ENCODE results near the gene EPHA10.
"Not testable (repeated sequence)": the region's sequence is repeated elsewhere in the genome, so short reads cannot be mapped to it uniquely, and the experiment has no call there.

The EPHA10 gene

GRCh38 chr1:37746806-37747205 is 18.1 kb downstream of the EPHA10 start:
- DNase-seq (ENCODE audit: low read depth) = no peak
- no peak overlapping the region for H3K4me3 ChIP-seq (ENCODE audit: low read depth, low read length)
- no peak for TF ChIP-seq CTCF (IDR thresholded peaks at IDR 0.05; ENCODE audit: control insufficient read depth, extremely low read depth, insufficient read depth)

DNA sequence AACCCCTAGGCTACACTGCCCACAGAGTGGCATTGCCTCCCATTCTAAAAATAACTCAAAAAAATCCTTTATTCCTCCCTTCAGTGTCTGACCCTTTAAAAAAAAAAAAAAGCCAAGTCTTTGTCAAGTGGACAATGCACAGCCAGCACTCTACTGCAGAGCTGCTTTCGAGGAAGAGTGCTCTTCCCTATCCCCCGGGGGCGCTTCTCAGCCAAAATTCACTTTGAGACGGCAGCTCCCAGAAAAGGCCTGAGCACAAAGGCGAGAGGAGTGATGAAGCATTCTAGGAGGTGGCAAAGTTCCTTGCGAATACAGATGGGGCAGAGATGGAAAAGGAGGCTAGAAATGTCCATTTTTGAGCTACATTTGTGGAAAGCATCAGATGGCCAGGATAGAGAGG is 23.3 kb downstream of the EPHA10 start:
- DNase-seq (ENCODE audit: low read depth) = no peak
- no peak overlapping the region for H3K4me3 ChIP-seq (ENCODE audit: low read depth, low read length)
- no peak for TF ChIP-seq CTCF (IDR thresholded peaks at IDR 0.05; ENCODE audit: control insufficient read depth, extremely low read depth, insufficient read depth)

DNA sequence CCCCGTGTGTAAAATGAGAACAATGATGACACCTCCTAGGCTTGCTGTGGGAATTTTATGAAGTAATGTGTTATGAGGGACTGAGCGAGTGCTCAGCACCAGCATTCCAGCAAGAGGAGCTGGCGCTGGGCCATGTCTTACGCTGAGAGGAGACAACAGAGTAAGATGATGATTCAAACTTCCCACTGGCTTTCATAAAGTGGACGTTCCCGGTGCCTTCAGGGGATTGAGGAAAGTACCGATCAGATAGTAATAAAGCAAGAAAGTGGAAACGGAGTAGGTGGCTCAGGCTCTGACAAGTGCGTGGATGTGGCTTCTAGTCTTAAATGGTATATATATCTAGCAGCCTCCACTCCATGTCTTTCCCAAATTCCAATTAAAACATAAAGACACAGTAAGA is 23.8 kb downstream of the EPHA10 start:
- H3K4me3 ChIP-seq (ENCODE audit: low read depth, low read length) = no peak overlapping the region
- TF ChIP-seq CTCF (IDR thresholded peaks at IDR 0.05; ENCODE audit: control insufficient read depth, extremely low read depth, insufficient read depth) = no peak
- DNase-seq (ENCODE audit: low read depth) = no peak

DNA sequence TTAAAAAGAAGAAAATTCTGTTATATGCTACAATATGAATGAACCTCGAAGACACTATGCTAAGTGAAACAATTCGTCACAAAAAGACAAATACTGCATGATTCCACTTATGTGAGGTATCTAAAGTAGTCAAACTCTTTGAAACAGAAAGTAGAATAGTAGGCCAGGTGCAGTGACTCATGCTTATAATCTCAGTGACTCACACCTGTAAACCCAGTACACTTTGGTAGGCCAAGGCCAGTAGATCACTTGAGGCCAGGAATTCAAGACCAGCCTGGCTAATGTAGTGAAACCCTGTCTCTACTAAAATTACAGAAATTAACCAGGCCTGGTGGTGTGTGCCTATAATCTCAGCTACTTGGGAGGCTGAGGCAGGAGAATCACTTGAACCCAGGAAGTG is 25.7 kb downstream of the EPHA10 start:
- no peak overlapping the region for H3K4me3 ChIP-seq (ENCODE audit: low read depth, low read length)
- no peak for TF ChIP-seq CTCF (IDR thresholded peaks at IDR 0.05; ENCODE audit: control insufficient read depth, extremely low read depth, insufficient read depth)
- peak; percentile 13 for DNase-seq (ENCODE audit: low read depth)

DNA sequence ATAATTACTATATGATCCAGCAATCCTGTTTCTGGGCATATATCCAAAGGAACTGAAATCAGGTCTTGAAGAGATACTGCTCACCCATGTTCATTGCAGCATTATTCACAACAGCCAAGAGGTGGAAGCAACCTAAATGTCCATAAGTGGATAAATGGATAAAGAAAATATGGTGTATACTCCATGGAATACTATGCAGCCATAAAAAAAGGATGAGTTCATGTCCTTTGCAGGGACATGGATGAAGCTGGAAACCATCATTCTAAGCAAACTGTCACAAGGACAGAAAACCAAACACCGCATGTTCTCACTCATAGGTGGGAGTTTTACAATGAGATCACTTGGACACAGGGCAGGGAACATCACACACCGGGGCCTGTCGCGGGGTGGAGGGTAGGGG is 26.3 kb downstream of the EPHA10 start:
- DNase-seq (ENCODE audit: low read depth); H3K4me3 ChIP-seq (ENCODE audit: low read depth, low read length): not testable (repeated sequence)

GRCh38 chr1:37737975-37738374 is 26.9 kb downstream of the EPHA10 start:
- not testable (repeated sequence) for DNase-seq (ENCODE audit: low read depth); H3K4me3 ChIP-seq (ENCODE audit: low read depth, low read length)

DNA sequence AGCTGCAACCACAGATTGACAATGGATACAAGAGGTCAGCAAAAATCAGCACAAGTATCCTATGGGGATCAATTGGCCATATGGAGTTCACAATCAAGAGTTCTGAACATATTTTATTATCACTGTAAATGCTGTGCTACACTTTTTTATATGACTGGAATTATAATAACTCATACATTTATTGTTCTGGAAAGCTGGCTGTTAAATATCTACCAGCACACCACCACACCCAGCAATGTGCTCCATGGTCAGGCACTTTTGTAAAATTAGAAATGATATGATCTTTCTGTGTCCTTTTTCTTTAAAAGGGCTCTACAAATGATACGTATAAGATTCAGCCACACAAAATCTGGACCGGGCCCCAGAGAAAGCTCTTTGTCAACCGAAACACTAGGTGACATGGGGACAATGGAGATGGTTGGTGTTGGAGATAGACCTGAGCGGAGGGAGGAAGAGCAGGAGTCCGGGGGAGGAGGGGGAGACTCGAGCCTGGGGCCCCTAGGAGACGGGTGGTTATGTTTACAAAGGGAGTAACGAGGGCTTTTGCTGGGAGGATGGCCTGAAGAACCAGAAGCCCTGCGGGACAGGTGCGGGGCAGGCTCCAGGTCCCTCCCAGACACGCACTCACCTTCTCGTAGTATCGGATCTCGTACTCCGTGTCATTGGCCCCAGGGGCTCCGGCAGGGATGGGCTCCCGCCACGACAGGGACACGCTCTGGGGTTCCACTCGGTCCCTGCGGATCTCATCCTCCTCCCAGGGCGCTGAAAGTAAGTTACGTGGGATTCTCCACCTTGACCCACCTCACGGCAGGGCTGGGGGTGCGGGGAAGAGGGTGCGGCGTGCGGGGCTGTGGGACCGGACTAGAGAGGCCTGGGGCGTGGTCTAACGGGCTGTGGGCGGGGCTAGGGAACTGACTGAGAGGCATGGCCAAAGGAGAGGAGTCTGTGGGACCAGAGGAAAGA is 30.0 kb downstream of the EPHA10 start:
- TF ChIP-seq CTCF (IDR thresholded peaks at IDR 0.05; ENCODE audit: control insufficient read depth, extremely low read depth, insufficient read depth) = no peak
- H3K4me3 ChIP-seq (ENCODE audit: low read depth, low read length) = no peak overlapping the region
- DNase-seq (ENCODE audit: low read depth) = no peak

Data from LNCaP clone FGC (cell line).